HG03460 (cell line): Measurements from ENCODE around the gene QRFP.
"Not testable (repeated sequence)": the region's sequence is repeated elsewhere in the genome, so short reads cannot be mapped to it uniquely, and the experiment has no call there.

Source experiments
- ATAC-seq: cut with Tn5 transposase; IDR thresholded peaks from one replicate; pipeline ENCODE4 v1.9.1; 2021; ENCODE audit not compliant: unreplicated experiment

QRFP gene

GRCh38 chr9:130854835-130855234 is 41.8 kb downstream of the QRFP start:
- no peak for ATAC-seq

- no peak for ATAC-seq
These were observed 42.5 kb downstream of the QRFP start for GRCh38 chr9:130854092-130854491.

- no peak for ATAC-seq
These were observed 43.8 kb downstream of the QRFP start for GRCh38 chr9:130852801-130853200.

- ATAC-seq = no peak
These were observed 47.3 kb downstream of the QRFP start for GRCh38 chr9:130849356-130849755.

GRCh38 chr9:130848514-130848913 is 48.1 kb downstream of the QRFP start:
- ATAC-seq = not testable (repeated sequence)

- no peak for ATAC-seq
These were observed 49.0 kb downstream of the QRFP start for GRCh38 chr9:130847306-130848217.

GRCh38 chr9:130846487-130847305 is 49.9 kb downstream of the QRFP start:
- no peak for ATAC-seq

GRCh38 chr9:130845901-130846481 is 50.6 kb downstream of the QRFP start:
- no peak for ATAC-seq

- no peak for ATAC-seq
These were observed 51.4 kb downstream of the QRFP start for GRCh38 chr9:130845254-130845653.

- no peak for ATAC-seq
These were observed 52.6 kb downstream of the QRFP start for GRCh38 chr9:130844044-130844451.

GRCh38 chr9:130843049-130843908 is 53.3 kb downstream of the QRFP start:
- no peak for ATAC-seq
